Stimulated activated naive CD4-positive, alpha-beta T cell treated with Interleukin-2 at 50 U/mL for 16 hours (primary cell): ENCODE data around the gene ZNHIT2.

ENCODE experiments used
- DNase-seq: peaks from one replicate; lab custom pipeline; 2025; lab: John Stamatoyannopoulos, UW

The ZNHIT2 gene

DNA sequence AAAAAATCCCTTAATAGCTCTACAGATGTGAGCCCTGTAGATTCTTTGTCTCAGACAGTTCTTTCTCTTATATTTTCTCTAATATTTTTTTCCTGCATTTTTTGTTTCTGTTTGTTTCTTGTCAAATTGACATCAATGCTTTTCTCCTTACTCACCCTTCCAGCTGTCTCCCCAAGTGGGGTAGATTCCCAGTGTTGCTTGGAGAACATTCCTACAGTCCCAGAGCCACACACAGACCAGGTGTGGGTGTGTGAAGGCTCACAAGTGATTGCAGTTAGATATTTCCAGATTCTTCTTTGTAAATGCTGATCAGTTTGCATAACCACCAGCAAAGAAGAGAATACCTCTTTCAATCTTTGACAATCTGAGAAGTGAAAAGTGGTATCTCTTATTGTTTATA is 14.0 kb downstream of the ZNHIT2 start:
- no peak for DNase-seq

- no peak for DNase-seq
Measured at GRCh38 chr11:65102142-65103095, 15.1 kb downstream of the ZNHIT2 start.

GRCh38 chr11:65100674-65101350 is 16.7 kb downstream of the ZNHIT2 start:
- no peak for DNase-seq

DNA sequence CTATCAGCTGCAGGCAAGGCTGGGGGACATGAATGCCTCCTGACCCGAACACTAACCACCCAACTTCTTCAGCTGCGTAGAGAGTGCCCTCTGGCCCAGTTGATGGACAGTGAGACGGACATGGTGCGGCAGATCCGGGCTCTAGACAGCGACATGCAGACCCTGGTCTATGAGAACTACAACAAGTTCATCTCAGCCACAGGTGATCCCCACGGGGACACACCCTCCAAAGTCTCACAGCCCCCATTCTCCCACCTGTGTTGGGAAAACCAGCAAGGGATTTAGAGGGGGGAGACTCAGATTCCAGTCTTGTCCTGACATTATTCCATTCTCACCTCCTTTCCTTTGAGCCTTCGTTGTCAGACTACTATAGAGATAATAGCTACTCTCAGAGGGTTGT is 20.6 kb downstream of the ZNHIT2 start:
- DNase-seq = no peak

DNA sequence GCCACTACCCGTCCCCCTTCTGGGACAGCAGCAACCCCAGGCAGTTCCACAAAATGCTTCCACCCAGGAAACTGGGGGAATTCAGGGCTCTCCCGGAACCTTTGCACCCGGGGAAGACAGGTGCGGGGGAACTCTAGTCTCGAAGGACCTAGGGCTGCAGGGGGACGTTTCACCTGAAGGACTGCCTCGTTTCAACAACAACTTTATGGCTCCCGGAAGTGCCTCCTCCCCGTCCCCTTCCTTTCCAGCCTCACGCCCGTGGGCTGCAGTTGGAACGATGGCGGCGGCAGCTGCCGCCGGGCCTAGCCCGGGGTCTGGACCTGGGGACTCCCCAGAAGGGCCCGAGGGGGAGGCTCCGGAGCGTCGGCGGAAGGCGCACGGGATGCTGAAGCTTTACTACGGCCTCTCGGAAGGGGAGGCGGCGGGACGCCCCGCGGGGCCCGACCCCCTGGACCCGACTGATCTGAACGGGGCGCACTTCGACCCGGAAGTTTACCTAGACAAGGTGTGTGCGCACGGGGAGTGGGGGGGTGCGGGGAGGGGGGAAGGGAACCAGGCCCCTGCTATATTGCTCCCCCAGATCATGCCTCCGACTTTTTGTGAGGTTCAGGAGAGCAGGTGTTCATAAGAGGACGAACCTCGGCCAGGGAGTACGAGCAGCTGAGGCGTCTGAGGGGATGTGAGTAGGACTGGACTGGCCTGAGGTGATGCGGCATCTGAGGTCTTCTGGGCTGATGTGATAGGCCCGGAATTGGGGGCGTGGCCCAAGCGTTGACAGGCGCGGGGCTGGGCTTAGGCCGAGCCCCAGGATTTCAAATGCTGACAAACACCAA is 21.3 kb downstream of the ZNHIT2 start, which contains the start of gene VPS51:
VPS51 (plus strand) TSS at position 241 of the 833 bp plus-strand sequence; CDS start at position 278, 37 bp downstream.
- DNase-seq = peak; percentile 82

DNA sequence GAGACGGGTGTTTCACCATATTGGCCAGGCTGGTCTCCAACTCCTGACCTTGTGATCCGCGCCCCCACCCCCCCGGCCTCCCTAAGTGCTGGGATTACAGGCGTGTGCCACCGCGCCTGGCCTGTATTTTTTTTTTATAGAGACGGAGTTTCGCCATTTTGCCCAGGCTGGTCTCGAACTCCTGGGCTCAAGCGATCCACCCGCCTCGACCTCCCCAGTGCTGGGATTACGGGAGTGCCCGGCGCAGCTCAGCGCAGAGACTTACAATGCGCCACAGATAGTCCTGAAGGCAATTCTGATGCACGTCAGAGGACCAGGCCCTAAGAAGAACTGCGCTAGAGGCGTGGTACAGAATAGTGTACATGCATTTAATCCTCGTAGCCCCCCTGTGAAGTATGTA is 22.1 kb downstream of the ZNHIT2 start:
- DNase-seq = no peak

DNA sequence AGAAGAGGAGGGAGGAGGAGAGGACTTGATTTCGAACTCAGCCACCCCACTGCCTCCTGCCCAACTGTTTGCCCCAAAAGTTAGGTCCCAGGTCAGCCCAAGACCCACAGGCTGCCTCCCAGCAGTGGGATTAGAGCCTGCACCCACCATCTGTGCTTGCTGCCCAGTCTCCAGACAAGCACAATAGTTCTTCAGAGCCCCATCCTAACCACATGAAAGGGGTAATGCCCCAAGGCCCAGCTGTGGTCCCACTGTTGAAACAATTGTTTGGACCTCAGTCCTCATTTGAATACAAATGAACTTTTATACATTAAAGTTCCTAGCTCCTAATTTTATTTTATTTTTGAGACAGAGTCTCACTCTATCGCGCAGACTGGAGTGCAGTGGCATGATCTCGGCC is 26.9 kb downstream of the ZNHIT2 start:
- no peak for DNase-seq

GRCh38 chr11:65089621-65090020 is 27.9 kb downstream of the ZNHIT2 start:
- DNase-seq = no peak

GRCh38 chr11:65087827-65088226 is 29.7 kb downstream of the ZNHIT2 start:
- no peak for DNase-seq

- DNase-seq = no peak
Measured at GRCh38 chr11:65087216-65087615, 30.3 kb downstream of the ZNHIT2 start.

- DNase-seq = no peak
Measured at GRCh38 chr11:65086809-65087208, 30.7 kb downstream of the ZNHIT2 start.

- DNase-seq = no peak
Measured at GRCh38 chr11:65085446-65085845, 32.1 kb downstream of the ZNHIT2 start.

- DNase-seq = no peak
Measured at GRCh38 chr11:65084598-65085375, 32.7 kb downstream of the ZNHIT2 start.

DNA sequence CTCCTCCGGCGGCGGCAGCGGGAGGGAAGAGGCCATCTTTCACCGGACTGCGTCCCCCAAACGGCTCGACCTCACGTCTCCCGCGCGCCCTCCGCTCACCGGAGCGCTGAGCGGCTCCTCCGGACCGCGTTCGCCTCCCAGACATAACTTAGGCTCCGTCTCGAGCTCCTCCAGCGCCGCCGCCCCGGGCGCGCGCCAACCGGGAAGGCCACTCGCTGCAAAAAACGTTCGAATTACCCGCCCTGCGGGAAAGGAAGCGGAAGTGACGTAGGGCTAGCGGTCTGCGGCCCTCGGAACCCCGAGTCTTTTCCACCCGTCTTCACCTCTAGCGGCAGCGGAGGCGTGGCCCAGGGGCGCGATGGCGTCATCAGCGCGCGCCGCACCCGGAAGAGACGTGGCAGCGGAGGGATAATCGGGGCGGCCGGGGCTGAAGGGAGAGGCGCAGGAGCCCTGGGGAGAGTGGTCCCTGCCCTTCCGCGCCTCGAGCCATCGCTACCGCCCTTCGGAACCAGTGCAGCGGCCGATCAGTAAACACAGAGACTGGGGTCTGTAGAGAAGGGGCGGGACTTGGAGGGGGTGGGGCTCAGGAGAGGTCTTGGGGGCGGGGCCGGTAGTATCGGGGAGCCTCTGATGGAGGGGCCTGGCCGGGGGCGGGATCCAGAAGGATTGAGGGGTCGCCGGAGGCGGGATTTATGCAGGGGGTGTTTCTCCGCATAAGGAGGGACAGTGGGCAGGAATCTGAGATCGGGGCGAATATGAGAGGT is 33.5 kb downstream of the ZNHIT2 start, which contains the start of the genes CDCA5 and ZFPL1:
CDCA5 (minus strand) TSS at position 207 of the 764 bp plus-strand sequence; CDS start at position 145, 62 bp downstream.
ZFPL1 (plus strand) TSS at position 389 of the 764 bp plus-strand sequence. CDS start 477 bp downstream, outside the sequence.
- DNase-seq = peak; percentile 92

DNA sequence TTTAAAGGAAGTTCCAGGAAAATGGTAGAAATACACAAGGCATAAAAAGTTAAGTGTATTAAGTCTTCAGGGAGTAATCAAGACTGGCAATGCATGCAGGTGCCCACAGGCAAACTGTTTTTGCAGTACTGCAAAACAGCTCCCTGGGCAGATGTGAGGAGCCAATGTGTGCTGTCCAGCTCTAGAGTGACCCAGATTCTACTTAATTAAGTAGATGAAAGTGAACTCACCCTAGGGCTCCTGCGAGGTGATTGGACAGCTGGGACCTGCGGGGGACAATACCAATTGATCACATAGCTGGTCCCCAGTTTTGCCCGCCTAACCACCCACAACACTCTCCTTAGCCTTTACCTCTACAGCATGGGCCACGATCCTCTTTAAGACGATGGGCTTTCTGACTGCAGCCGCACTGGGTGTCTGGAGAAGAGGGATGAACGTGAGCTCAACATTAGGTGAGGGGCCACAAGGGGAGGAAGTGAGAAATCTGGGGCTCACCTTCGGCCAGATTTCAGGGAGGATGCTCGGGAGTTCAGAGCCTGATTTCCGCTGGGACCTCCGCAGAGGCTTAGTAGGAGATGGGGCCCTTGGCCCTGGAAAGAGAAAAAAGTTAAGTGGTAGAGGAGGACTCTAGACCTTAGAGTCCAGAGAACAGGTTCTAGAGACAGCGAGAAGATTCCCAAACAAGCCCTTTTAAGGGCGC is 34.2 kb downstream of the ZNHIT2 start:
- DNase-seq = no peak

DNA sequence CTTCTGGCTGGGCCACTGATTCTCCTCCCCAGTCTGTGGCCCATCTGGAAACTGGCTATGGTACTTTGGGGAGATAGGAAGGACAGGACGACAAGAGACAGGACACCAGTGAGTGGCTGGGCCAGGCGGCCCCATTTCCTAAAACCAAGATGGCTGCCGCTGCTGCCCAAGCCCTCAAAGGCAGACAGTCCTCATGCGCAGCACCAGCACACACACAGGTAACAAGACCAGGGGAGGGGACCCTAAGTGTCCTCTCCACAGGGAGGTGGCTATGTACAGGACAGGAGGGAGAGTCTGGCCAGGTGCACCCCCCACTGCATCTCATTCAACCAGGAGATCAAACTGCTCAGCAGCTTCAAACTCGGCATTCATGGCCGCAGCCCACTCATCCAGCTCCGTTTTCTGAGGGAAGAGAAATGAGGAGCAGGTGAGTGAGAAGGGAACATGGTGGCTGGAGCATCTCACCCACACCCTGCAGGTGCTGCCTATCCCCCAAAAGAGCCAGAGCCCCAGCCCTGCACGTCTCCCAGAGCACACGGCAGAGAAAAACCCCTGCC is 38.6 kb downstream of the ZNHIT2 start:
- DNase-seq = no peak

DNA sequence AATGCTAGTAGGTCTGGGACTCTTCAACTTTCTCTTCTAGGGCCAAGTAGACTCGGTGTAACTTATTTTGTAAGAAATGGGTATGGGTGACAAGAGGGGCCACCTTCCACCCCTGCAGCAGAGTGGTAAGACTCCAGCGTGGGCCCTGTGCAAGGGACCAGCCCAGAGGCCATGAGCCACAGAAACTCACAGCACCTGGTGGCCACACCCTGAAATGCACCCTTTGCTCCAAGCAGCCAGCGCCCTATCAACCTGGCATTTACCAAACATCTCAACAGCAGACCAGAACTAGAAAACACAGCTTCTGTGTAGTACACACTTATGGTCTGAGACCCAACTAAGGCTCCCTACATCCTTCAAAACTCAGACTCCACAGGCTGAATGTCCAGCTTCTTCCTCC is 39.4 kb downstream of the ZNHIT2 start:
- DNase-seq = peak; percentile 61

DNA sequence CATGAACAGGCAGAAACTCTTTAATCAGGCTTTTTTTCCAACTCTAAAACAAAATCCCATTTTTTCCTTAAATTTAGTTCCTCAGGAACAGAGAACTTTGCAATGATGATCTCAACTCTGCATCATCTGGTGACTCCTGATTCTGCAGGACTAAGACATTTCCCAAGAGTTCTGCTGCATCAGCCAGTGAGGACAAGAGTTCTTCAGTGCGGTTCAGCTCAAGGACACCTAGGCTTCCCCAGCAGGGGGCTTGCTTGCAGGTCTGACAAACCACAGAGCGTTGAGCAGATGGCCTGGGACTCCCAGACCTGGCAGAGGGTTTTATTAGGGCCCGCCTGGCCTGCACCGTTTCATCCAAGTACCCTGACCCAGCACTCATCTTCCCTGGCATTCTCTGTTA is 40.0 kb downstream of the ZNHIT2 start:
- no peak for DNase-seq

- DNase-seq = no peak
Measured at GRCh38 chr11:65072631-65072966, 44.9 kb downstream of the ZNHIT2 start.
